AG10803 (cell line): Measurements from ENCODE around the gene ARHGAP18.

Experiments
- DNase-seq: peaks from one replicate; pipeline ENCODE4 v3.0.0; 2010; ENCODE audit warnings: low read depth
- H3K4me3 ChIP-seq: 2 replicates; pipeline ENCODE4 v1.5.1; 2011; ENCODE audit warnings: mild to moderate bottlenecking, low read length, control low read depth
- TF ChIP-seq, protein P1 (sequence below): conservative IDR thresholded peaks from 2 replicates; pipeline ENCODE4 v1.5.1; 2011; ENCODE audit warnings: mild to moderate bottlenecking, low read length, control low read depth, inconsistent platforms

The ARHGAP18 gene

DNA sequence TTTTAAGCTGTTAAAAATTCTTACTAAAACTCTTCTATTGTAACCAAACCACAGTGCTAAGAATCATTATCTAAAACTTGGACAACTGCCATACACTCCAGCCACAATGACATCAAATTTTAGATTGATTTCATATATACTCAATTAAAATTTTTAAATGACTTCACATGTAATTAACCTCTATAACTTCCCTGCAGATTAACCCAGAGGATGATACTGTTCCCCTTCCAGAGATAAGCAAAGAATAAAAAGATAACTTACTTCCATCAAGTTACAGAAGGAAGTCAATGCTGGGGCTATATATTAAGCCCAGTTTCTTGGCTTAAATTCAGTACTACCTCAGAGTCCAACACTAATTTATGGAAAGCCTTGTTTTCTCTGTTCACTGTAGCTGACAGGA lies 71.3 kb downstream of the ARHGAP18 start:
- H3K4me3 ChIP-seq = no peak overlapping the region
- TF ChIP-seq, protein P1, sequence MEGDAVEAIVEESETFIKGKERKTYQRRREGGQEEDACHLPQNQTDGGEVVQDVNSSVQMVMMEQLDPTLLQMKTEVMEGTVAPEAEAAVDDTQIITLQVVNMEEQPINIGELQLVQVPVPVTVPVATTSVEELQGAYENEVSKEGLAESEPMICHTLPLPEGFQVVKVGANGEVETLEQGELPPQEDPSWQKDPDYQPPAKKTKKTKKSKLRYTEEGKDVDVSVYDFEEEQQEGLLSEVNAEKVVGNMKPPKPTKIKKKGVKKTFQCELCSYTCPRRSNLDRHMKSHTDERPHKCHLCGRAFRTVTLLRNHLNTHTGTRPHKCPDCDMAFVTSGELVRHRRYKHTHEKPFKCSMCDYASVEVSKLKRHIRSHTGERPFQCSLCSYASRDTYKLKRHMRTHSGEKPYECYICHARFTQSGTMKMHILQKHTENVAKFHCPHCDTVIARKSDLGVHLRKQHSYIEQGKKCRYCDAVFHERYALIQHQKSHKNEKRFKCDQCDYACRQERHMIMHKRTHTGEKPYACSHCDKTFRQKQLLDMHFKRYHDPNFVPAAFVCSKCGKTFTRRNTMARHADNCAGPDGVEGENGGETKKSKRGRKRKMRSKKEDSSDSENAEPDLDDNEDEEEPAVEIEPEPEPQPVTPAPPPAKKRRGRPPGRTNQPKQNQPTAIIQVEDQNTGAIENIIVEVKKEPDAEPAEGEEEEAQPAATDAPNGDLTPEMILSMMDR = no peak
- DNase-seq = no peak

DNA sequence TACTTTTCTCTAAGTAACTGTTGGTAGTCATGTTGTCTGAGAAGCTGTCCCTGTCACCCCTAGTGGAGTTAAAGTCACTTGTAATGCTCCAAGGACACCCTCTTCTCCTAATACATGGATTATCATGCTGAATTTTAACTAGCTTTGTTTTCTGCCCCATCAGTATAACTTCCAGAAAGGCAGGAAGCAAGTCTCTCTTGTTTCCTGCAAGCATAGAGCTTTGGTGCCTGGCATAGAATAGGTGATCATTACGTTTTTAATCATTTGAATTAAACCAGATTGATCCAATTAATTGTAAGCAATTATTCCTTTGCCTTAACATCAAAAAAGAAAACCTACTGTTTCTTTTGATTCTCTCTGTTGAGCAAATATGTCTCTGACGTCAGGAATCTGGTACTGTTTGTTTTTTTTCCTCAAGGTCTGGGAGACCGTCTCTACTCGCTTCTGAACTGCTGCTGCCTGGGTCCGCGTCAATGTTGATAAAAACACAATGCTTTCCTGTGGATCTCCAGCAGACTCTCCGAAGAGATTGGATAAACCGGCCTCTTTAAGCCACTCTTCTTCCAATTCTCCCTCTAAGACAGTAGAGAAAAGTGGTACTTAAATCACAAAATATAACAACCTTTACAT lies 71.8 kb downstream of the ARHGAP18 start:
- DNase-seq = no peak
- H3K4me3 ChIP-seq = no peak overlapping the region
- TF ChIP-seq, protein P1 = no peak

DNA sequence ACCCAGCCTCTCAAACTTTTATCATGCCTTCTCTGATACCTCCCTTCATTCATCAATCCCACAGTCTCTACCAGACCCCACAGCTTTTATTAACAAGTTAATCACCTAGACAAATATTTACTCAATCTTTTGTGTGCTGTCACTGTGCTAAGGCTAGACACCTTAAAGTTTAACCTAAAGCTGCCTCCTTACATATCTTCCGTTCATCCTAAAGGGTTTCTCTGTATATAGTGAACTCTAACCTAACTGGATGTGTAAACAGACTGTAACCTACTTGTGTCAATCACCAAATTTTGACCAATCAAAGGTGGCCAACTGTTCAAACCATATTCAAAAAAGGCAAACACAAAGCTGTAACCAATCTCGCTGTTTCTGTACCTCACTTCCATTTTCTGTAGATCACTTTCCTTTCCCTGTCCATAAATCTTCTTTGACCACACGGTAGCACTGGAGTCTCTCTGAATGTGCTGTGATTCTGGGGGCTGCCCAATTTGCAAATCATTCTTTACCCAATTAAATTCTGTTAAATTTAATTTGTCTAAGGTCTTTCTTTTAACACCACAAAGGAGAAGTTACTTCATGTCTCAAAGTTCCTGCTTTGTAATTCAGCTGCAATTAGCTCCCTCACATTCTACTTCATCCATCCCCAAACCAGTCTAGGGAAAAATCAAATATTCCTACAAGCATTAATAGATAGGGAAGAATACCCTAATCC lies 72.5 kb downstream of the ARHGAP18 start:
- TF ChIP-seq, protein P1 = no peak
- no peak overlapping the region for H3K4me3 ChIP-seq
- no peak for DNase-seq

DNA sequence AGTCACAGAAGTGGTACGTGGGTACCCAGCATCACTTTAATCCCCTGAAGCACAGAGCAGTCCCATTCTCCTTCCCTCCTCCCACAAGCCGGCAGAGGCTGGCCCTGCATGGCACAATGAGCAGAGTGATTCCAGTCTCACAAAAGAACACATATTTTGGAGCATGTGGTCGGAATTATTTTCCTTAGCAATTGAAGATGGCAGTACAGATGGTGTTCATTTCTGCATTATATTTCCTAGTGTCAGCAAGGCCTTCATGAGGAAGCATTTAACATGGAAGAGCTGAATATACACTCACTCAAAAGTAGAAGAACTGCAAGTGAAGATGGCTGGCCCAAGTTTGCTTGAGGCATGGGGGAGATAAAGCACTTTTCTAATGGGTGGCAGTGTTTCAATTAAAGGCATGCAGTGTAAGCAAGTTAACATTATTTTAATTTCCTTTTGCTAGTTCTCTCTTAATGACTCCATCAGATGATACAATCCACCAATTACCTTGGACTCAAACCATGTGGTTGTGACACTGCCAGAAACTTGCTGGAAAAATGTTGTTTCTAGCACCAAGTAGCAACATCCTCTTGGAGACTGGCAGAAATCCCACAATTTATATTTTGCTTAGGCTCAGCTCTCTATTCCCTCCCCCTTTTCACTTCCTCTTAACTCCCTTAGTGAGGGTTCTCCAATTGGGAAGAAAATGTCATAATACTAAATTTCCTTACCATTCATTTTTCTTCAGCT lies 74.4 kb downstream of the ARHGAP18 start:
- TF ChIP-seq, protein P1 = no peak
- no peak overlapping the region for H3K4me3 ChIP-seq
- DNase-seq = peak; percentile 90

DNA sequence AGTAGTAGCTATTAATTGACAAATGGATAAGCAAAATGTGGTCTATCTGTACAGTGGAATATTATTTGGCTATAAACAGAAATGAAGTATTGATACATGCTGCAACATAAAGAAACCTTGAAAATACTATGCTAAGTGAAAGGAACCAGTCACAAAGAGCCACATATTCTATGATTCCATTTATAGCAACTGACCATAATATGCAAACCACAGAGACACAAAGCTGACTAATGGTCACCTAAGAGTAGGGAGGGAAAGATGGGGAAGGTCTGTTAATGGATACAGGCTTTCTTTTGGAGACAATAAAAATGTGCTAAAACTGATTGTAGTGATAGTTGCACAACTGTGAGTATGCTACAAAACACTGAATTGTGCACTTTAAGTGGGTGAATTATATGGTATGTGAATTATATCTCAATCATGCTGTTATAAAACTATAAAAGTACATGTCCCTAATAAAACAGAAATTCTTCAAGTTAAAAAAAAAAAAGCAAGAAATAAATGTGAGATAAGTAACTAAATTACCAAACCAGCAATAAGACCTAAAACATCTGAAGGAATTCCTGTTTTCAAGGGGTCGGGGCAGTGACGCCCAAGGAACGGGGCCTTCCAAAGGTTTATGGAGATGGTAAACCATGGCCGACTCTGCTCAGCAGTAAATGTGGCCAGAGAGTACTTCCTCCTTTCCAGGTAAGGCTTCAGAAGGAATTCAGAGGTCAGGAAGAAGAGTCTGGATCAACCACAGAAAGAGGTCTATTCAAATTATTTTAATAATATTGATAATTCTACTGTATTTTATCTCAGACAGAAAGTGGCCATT lies 75.4 kb downstream of the ARHGAP18 start:
- H3K4me3 ChIP-seq = no peak overlapping the region
- DNase-seq = peak; percentile 16
- TF ChIP-seq, protein P1 = no peak

DNA sequence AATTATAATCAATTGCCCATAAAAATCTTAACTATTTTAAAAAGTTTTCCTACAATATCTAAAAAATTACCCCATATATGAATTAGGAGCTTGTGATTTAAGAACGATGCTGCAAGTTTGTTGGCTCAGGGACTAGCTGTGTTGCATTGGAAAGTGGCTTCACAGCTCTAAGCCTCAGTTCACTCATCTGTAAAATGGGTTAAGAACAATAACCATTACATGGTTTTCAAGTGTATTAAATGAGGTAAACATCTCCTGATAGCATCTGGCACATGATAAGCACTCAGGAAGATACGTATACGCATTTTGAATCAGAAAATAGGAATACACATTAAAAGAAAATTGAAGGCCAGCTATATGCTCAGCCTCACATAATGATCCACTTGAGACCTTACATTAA lies 76.4 kb downstream of the ARHGAP18 start:
- H3K4me3 ChIP-seq = no peak overlapping the region
- TF ChIP-seq, protein P1 = no peak
- no peak for DNase-seq
